TTC549 (cell line): ENCODE measurements around the gene SEC31A.

Experiments used
- FAIRE-seq: peaks from 2 replicates; lab custom pipeline; 2012; peaks lifted over from hg19 to GRCh38; lab: Jason Lieb, UNC

SEC31A gene

GRCh38 chr4:82791179-82791578 lies 99.8 kb downstream of the SEC31A start:
- FAIRE-seq = no peak

DNA sequence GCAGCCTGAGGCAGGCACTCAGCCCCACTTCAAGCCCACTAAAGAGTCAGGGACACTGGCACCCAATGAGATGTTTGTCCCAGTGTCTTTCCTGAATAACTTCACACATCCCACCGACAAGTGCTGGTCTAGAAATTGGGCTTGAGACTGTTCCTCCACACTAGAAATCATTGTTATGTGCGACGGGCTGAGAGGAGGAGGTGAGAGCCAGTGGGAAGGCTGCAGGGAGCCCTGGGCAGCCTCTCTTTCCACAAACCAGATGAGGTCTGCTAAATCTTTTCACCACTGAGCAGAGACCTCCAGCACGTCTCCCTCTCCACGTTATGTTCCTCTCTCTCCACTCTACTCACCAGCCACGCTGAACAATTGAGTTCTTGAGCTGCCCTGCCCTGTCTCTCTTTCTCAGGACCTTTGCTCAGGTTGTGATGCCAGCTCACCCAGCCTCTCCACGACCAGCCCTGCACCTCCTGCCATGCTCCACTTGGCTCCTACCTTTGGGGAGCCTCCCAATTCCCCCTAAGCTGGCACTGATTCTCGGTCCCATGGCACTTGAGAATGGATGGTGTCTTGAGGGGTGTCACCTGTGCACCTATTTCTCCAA lies 100.8 kb downstream of the SEC31A start:
- FAIRE-seq = no peak

GRCh38 chr4:82789025-82789776 lies 101.8 kb downstream of the SEC31A start:
- FAIRE-seq = no peak

- no peak for FAIRE-seq
Measured at GRCh38 chr4:82787342-82787741, 103.6 kb downstream of the SEC31A start.

DNA sequence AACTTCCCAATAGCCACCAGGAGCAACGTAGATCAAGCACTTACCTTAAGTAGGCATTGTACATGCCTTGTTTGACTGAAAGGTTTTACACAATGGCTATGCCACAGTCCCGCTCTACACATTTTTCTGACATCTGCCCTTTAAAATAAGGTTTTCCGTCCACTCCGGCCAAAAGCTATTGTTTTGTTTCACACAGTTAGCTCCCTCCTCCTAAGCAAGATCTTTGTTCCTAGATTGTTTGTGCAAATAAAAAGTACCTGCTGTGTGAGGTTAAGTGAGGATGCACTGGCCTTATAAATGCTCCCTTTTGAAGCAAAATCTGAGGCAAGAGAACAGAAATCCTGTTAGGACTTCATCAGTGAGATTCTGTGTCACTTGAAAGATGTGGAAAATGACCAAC lies 104.1 kb downstream of the SEC31A start:
- no peak for FAIRE-seq

DNA sequence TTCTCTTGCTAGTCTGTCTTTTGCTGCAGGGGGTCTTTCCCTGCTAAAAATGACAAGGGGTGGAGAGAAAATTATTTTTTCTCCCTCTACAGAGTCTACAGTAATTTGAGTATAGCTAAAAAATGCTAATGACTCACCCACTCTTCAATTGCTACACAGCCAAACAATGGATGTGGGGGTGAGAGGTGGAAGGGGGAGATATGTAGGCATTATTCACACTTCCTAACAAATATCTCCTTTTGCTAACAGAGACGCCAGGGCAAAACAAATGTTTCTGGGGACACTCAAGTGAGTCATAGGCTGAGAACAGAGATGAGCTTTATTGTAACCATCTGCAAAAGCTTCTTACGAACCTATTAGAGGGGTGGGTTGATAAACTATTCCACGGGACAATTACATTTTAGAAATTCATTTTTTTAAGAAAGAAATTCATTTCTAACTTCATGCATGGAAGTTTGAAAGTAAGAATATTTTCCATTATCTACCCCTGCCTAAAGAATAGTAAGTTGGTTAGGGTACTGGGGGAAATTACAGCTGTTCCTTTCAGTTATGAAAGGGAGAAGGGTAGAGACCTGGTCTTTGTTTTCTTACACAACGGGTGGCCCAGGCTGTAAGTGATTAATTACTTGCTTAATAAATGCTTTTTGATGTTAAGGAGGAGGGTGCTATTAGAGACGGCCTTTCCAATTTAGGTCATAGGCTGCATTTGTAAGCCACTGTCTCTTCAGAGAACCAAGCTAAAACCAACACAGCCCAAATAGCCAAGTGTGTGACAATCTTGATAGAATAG lies 105.1 kb downstream of the SEC31A start:
- no peak for FAIRE-seq

DNA sequence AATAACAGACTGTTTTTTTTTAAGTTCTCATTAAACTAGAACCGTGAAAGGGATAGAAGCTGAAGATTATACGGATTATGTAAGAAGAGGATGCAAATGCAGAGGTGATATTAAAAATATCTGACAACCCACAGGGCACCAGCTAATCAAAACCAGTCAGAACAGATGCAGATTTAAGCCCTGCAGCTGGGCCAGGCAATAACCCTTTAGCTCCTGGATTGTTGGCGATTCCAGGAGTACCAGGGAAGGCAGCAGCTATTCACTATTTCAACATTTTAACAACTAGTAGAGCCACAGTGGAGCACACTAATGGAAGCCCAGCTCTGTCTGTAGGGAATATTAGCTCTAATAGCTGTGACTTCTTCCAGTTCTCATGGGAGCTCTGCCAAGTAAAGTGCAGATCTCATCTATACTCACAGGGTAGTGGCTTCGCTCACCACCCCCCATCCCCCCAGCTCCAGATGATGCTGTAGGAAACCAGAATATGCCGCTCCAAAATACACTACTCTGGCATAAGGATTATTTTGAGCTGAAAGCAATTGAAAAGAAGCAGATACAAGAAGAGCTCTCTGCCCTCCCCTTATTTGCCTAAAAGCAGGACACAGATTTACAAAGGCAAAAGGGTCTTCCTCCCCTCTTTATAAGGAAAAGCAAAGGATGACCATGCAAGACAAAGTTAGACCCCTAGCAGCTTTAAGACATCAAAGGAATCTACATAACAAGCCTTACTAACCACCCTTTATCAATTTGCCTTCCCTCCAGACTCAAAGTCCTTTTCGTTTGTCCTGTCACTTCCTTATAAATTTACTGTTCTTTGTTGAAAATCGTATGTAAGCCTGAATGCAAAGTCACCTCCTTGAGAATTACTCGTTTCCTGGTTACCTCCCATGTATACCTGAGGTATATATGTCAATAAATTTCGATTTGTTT lies 106.0 kb downstream of the SEC31A start:
- FAIRE-seq = no peak

GRCh38 chr4:82782626-82783345 lies 108.2 kb downstream of the SEC31A start:
- FAIRE-seq = no peak

DNA sequence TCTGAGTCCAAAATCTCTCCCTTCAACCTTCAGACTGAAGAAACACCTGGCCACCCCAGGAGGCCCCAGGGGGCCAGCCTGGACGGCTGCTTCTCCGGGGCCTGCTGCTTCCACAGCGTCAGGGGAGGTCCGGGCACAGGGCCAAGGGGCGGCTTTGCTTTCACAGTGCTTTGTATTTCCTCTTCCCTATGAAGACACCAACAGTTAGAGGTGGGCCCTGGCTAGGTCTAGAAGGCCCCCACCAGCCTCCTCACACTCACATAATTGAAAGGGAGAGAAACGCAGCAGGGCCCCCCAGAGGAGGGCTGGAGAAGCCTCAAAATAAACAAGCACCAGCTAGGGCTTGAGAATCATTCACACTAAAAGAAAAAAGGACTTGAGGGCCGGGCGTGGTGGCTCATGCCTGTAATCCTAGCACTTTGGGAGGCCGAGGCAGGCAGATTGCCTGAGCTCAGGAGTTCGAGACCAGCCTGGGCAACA lies 110.2 kb downstream of the SEC31A start:
- FAIRE-seq = no peak

DNA sequence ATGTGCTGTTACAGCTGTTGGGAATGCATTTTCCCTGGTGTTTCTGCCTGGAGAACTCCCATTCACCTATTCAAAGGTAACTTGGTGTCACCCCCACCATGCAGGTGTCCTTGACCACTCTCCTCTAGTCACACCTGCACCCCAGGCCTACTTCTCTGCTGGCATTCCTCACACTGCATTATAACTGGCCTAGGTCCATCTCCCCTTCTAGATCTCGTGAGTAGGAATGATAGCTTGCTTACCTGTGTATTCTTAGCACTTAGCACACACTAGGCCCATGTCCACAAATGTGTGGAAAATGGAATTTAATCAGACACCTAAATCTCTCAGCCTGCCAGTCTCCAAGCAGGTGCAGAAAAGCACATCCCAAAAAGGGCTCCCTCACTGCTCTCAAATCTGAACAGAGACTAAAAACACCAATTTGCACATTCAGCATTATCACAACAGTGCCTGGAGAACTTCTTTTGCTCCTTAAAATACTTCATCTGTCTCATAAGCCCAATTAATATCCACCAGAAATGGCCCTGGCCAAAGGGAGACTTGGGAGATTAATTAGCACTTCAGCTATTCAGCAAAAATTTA lies 110.7 kb downstream of the SEC31A start:
- FAIRE-seq = no peak

- FAIRE-seq = no peak
Measured at GRCh38 chr4:82779032-82779431, 111.9 kb downstream of the SEC31A start.

DNA sequence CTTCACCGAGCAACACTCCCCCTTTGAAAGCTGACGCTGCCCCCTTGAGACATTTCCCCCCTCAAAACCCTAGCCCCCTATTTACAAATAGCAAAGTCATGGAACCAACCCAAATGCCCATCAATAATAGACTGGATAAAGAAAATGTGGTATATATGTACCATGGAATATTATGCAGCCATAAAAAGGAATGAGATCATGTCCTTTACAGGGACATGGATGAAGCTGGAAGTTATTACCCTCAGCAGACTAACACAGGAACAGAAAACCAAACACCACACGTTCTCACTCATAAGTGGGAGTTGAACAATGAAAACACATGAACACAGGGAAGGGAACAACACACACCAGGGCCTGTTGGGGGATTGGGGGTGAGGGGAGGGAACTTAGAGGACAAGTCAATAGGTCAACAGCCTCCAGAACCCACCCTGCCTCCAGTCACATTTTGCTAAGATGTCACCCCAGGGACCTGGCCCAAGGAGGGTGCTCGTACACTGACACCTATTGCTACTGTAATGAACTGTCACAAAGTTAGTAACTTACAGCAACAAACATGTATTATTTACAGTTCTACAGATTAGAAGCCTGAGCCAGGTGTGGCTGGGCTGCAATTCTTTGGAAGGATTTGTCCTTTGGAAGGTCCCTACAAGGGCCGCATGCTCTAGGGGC lies 113.0 kb downstream of the SEC31A start:
- no peak for FAIRE-seq

DNA sequence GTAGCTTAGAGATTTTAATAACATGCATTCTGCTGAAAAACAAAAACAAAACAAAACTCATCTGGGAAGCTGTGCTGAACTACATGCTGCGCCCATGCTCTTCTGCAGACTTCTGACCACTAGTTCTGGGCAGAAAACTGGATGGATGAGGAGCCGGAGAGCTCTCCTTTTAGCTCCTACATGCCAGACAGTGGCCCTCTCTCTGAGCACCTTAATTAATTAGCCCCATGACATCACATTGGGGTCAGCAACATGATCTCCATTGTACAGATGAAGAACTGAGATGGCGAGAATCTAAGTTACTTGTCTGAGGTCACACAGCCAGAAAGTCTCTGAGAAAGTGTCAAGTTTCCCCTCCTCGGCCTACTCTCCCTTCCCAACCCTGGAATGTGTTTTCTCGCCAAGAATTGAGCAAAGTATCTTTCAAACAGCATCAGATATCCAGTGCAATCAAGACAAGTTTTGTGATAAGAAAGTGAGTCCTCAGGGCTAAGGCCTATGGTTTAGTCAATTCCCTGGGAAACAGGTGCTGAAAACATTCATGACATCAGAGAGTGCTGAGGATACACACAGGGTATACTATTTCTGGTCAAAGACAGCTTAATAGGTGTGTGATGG lies 113.9 kb downstream of the SEC31A start:
- no peak for FAIRE-seq

DNA sequence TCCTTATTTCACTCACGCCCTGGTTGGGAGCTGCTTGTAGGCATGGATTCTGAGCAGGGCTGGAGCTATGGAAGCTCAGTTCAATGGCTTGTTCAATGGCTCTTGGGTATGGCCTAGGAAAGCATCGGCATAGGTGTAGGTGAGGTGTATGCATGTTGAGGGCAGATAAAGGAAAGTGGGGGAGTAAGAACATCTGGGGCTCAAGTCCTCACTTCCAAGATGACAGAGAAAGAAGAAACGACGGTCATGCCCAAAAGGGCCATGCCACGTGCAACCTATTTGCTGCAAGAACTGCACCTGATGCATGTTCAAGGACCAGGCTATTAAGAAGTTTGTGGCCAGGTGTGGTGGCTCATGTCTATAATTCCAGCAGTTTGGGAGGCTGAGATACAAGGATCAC lies 115.7 kb downstream of the SEC31A start:
- no peak for FAIRE-seq

GRCh38 chr4:82774711-82775171 lies 116.2 kb downstream of the SEC31A start:
- no peak for FAIRE-seq

DNA sequence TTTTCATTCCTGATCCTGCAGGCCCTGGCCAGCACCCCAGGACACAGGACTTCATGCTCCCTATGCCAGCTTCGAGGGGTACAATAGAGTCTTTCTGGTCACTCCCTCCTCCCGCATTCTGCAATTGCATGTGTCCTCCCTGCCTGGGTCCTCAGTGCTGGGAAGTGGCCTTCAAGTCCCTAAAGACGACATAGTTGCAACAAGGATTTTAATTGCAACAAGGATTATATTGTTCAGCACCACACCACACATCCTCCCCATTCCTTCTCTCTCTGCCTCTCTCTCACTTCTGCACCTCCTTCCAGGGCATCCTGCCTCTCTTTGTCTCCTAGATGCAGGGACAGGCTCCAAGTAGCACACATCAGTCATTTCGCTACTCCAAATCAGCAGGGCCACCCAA lies 117.9 kb downstream of the SEC31A start:
- FAIRE-seq = no peak

- no peak for FAIRE-seq
Measured at GRCh38 chr4:82770607-82771006, 120.3 kb downstream of the SEC31A start.
